Lung (tissue), 12 donors: ENCODE measurements around the gene RNF141. TPM values are rescaled to one million over a fixed set of nuclear protein-coding genes. Genes with fewer than 3 reads are reported as not detected.

Experiments used
- ATAC-seq: fragments of 200-7000 bp; cut with Tn5 transposase; one replicate; pipeline ENCODE4 v1.9.1; 2020; ENCODE audit warnings: moderate number of reproducible peaks; ENCODE audit not compliant: insufficient read depth, low FRiP score
- DNase-seq, 3 donors: peaks; one replicate each; pipeline ENCODE4 v3.0.0-alpha.2; 2013 to 2017
- H3K27ac ChIP-seq, 2 donors: one replicate each; pipeline ENCODE4 v1.5.1; 2013; ENCODE audit warnings: mild to moderate bottlenecking in 2 of 2, moderate library complexity in 2 of 2, control low read depth in 1 of 2, inconsistent platforms in 1 of 2, low read depth in 1 of 2, low read length in 1 of 2
- H3K27me3 ChIP-seq, 3 donors: one replicate each; pipeline ENCODE4 v1.5.1; 2013; ENCODE audit warnings: low read length in 2 of 3; ENCODE audit not compliant: control insufficient read depth in 3 of 3, insufficient read depth in 3 of 3
- H3K36me3 ChIP-seq, 4 donors: one replicate each; pipeline ENCODE4 v1.5.1; 2013; ENCODE audit warnings: low read length in 4 of 4, mild to moderate bottlenecking in 1 of 4, moderate library complexity in 1 of 4; ENCODE audit not compliant: control insufficient read depth in 4 of 4, insufficient read depth in 4 of 4
- H3K4me1 ChIP-seq, 5 donors: one replicate each; pipeline ENCODE4 v1.5.1; 2013; ENCODE audit warnings: low read length in 5 of 5, mild to moderate bottlenecking in 2 of 5, moderate library complexity in 1 of 5; ENCODE audit not compliant: control insufficient read depth in 5 of 5, insufficient read depth in 5 of 5
- H3K4me3 ChIP-seq: one replicate; pipeline ENCODE4 v1.5.1; 2013; ENCODE audit warnings: mild to moderate bottlenecking, control low read depth, moderate library complexity
- H3K9ac ChIP-seq, 2 donors: one replicate each; pipeline ENCODE4 v1.5.1; 2013; ENCODE audit warnings: low read length in 2 of 2, control low read depth in 1 of 2; ENCODE audit not compliant: insufficient read depth in 1 of 2
- H3K9me3 ChIP-seq, 4 donors: one replicate each; pipeline ENCODE4 v1.5.1; 2013; ENCODE audit warnings: low read length in 3 of 4, mild to moderate bottlenecking in 1 of 4, moderate library complexity in 1 of 4; ENCODE audit not compliant: control insufficient read depth in 4 of 4, insufficient read depth in 3 of 4
- CTCF ChIP-seq: IDR thresholded peaks from 2 replicates; pipeline ENCODE4 v1.5.1; 2012; ENCODE audit warnings: mild to moderate bottlenecking; ENCODE audit errors: control extremely low read depth, extremely low read depth
- WGBS, 2 donors: extraction: QIAGEN DNeasy Blood & Tissue Kit; methylation state at CpG; one replicate each; pipeline ENCODE4 v1.1.7; 2013; 5-methylcytosine and 5-hydroxymethylcytosine counted together
- polyA plus RNA-seq, 2 donors: library from polyadenylated mRNA; stranded (reverse); fragments of 200-250 nt; gene quantifications; one replicate each; pipeline ENCODE4 v1.2.1, GENCODE V29; 2013
- total RNA-seq, 2 donors: library from RNA; depleted of rRNA in 1 of 2; stranded (reverse); fragments of >200 nt in 1 of 2; gene quantifications; one replicate each; pipeline ENCODE4 v1.2.1, GENCODE V29; 2014 to 2021
- donor health status: control.
- donor health status: control.
- donor health status: Bipolar disorder and iron deficiency.
- donor health status: healthy.
- donor health status: DM: yes; HTN: yes; CAD: no.

Gene RNF141
- total and polyA plus RNA-seq, 4 donors, result 14.8 to 63.8 (median 33.4) TPM

GRCh38 chr11:10499452-10499851, 41.5 kb downstream of the RNF141 start:
- peaks cover 0 to 5% (median 0%) of the 10 kb centered on the region in 5 donors for H3K4me1 ChIP-seq
- no peak for TF ChIP-seq CTCF
- no peak overlapping the region for H3K9ac ChIP-seq
- no peak overlapping the region for H3K27ac ChIP-seq
- no peaks in the 10 kb centered on the region for H3K27me3 ChIP-seq
- H3K36me3 ChIP-seq, result peaks cover 0 to 43% (median 4%) of the 10 kb centered on the region in 4 donors
- no peak overlapping the region for H3K4me3 ChIP-seq
- no peak for DNase-seq
- ATAC-seq, result no peak
- H3K9me3 ChIP-seq, result no peaks in the 10 kb centered on the region
- WGBS, 2 donors, result 75 to 90% methylated on average over 5 of the region's 5 CpGs

DNA sequence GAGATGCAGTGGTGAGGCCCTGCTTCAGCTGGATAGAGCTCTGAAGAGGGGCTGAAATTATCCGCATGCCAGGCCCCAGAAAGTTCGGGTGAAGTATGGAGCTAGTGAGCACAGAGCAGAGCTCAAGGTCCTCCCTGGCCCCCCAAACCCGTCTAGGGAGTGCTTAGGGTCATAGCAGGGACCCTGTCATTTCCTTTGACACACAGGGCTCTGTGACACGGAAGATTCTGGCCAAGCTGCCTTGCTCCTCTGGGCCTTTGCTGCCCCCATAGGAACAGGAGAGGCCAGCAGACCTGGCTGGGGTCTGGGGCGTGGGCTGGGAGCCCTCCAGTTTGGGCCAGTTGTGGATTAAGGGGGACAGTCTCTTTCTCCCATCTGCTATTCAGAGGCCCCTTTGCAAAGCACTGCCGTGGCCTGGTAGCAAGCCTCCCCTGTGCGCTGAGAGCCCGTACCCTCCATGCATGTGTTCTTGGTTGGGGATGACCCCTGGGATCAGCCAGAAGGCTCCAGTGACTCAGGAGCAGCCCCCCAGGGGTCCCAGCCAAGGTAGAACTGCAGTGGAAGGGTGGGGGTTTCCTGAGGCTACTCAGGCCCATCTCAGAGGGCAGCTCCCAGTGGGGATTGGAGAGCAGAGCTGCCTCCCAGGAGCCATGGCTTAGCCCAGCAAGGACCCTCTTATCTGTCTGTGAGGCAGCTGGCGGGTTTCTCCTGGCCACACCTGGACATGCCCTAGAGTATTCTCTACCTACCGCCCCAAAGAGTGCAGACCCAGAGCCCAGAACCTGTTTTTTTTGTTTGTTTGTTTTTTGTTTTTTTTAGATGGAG, 42.3 kb downstream of the RNF141 start:
- no peak for DNase-seq
- WGBS, 2 donors, result 91 to 94% methylated on average over 10 of the region's 10 CpGs

GRCh38 chr11:10498022-10498400, 43.0 kb downstream of the RNF141 start:
- WGBS, 2 donors, result 96 to 97% methylated on average over 7 of the region's 7 CpGs
- no peak overlapping the region for H3K27ac ChIP-seq
- peaks cover 0 to 5% (median 0%) of the 10 kb centered on the region in 5 donors for H3K4me1 ChIP-seq
- H3K27me3 ChIP-seq, result no peaks in the 10 kb centered on the region
- peaks cover 0 to 44% (median 4%) of the 10 kb centered on the region in 4 donors for H3K36me3 ChIP-seq
- no peak overlapping the region for H3K9ac ChIP-seq
- ATAC-seq (no peak), DNase-seq (no peak)
- no peaks in the 10 kb centered on the region for H3K9me3 ChIP-seq
- TF ChIP-seq CTCF, result no peak
- H3K4me3 ChIP-seq, result no peak overlapping the region

More for the DNA sequence above, 42.3 kb downstream of the RNF141 start:
- no peak for TF ChIP-seq CTCF
- ATAC-seq, result no peak
- no peak overlapping the region for H3K9ac ChIP-seq
- no peaks in the 10 kb centered on the region for H3K27me3 ChIP-seq
- peaks cover 0 to 5% (median 0%) of the 10 kb centered on the region in 5 donors for H3K4me1 ChIP-seq
- H3K36me3 ChIP-seq, result peaks cover 0 to 42% (median 4%) of the 10 kb centered on the region in 4 donors
- H3K9me3 ChIP-seq, result no peaks in the 10 kb centered on the region
- no peak overlapping the region for H3K4me3 ChIP-seq
- H3K27ac ChIP-seq, result no peak overlapping the region
